ENCODE measurements around the gene DNMT3L.
"Not testable (repeated sequence)": the region's sequence is repeated elsewhere in the genome, so short reads cannot be mapped to it uniquely, and the experiment has no call there.

DNA sequence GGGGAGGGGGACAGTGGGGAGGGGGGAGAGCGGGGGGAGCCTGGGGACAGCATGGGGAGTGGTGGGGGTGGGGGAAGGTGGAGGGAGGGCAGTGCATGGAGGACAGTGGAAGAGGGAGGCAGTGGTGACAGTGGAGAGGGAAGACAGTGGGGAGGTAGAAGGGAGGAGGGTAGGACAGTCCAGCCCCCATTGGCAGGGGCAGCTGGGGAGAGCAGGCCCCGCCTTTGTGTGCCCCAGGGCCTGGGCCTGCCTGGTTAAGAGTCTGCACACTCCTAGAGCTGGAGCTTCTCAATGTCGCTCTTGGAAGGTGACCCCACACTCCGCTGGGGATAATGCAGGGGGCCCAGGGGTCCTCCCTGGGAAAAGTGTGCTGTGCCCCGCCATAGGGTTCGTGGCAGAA is 36.1 kb downstream of the DNMT3L start:
- TF ChIP-seq POLR2A, POLR2AphosphoS5 (IDR thresholded peaks at IDR 0.05): not testable (repeated sequence)
